Hematopoietic multipotent progenitor cell treated with erythropoietin and hydrocortisone succinate and interleukin-3 and kit ligand, for 4 days (in vitro differentiated cells): ENCODE results near the gene CCRL2.
"Not testable (repeated sequence)": the region's sequence is repeated elsewhere in the genome, so short reads cannot be mapped to it uniquely, and the experiment has no call there.

Source experiments
- DNase-seq: peaks from one replicate; pipeline ENCODE4 v3.0.0-alpha.2; 2015

CCRL2 gene

GRCh38 chr3:46380471-46381221 is 26.4 kb upstream of the CCRL2 start:
- DNase-seq = no peak

- no peak for DNase-seq
These were observed 25.4 kb upstream of the CCRL2 start for GRCh38 chr3:46381625-46382024.

DNA sequence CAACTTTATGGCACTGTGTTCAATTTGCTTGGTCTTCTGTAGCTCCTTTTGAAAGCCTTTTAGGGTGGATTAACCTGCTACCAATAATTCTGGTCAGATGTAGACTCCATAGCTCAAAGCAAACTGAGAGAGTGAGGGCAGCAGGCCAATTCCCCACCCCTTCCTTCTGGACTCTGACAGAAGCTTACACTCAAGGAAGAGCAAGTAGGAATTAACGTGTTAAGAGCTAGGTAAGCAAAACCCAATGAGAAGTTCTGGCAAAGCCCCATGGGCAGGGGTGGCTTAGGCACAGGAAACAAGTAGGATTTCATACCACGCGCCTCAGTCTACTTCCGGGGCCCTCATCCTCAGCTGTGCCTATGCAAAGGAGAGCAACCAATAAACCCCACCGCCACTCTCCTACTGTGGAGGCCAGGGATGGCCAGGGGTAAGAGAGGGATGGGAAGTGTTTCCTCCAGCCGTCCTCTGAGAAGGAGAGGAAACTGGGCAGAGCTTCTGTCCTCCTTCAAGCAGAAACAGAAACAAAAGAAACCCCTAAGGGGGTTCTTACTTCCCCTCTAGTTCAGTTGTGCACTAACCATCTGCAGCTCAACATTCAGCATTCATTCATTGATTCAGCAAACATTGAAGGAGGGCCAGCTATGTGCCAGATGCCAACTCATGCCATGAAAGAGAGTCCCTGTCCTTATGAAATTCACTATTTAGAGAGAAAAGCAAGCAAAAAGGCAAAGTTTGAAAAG is 23.7 kb upstream of the CCRL2 start:
- no peak for DNase-seq

DNA sequence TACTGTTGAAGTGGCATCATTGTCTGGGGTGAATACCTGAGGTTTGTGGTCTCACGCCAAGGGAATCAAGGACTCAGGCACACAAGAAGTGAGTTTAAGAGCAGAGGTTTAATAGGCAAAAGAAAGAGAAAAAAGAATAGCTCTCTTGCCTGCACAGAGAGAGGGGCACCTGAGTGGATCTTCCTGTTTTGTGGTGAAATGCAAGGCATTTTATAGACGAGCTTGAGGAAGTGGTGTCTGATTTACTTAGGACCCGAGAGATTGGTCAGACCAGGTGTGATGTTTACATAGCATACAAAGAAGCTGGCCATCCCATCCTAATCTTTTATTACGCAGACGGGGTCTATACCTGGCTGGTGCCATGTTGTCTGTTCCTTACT is 23.1 kb upstream of the CCRL2 start:
- DNase-seq = no peak

GRCh38 chr3:46386205-46386604 is 20.9 kb upstream of the CCRL2 start:
- DNase-seq = peak; percentile 72

DNA sequence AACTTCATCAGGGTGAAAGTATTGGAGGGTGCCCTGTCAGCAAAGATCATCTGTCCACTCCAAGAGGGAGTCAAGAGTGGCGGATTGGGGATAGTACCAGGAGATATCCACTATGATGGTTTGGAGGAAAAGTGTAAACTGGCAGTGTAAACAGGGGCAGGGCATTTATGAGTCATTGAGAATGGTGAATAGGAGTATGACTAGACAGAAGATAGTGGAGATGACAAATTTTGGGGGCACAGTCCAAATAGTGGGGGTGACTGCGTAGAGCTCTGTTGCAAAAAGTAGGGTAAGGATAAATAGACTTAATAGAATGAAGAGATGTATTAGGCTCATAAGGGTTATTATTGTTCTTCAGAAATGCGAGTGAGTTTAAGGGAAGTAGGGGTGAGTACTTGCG is 18.2 kb upstream of the CCRL2 start:
- DNase-seq = not testable (repeated sequence)

- DNase-seq = no peak
These were observed 17.8 kb upstream of the CCRL2 start for GRCh38 chr3:46389306-46389705.

DNA sequence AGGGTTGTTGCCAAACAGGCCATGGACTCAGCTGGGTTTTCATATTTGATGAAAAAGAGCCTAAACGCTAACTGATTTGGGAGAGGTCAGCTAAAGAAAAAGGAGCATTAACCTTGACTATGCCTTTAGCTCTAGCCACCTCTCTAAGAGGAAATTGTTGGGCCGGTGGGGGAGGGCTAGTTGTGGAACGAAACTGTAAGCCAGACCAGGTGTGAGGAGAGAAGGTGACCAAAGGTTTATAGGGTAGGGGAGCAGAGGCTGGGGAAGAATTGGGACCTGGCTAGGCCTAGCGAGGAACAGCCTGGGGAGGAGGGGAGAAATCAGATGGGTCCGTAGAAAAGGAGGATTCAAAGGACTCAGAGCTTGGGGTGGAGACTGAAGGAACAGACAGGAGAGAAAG is 15.5 kb upstream of the CCRL2 start:
- DNase-seq = not testable (repeated sequence)

GRCh38 chr3:46393011-46393410 is 14.0 kb upstream of the CCRL2 start:
- no peak for DNase-seq

DNA sequence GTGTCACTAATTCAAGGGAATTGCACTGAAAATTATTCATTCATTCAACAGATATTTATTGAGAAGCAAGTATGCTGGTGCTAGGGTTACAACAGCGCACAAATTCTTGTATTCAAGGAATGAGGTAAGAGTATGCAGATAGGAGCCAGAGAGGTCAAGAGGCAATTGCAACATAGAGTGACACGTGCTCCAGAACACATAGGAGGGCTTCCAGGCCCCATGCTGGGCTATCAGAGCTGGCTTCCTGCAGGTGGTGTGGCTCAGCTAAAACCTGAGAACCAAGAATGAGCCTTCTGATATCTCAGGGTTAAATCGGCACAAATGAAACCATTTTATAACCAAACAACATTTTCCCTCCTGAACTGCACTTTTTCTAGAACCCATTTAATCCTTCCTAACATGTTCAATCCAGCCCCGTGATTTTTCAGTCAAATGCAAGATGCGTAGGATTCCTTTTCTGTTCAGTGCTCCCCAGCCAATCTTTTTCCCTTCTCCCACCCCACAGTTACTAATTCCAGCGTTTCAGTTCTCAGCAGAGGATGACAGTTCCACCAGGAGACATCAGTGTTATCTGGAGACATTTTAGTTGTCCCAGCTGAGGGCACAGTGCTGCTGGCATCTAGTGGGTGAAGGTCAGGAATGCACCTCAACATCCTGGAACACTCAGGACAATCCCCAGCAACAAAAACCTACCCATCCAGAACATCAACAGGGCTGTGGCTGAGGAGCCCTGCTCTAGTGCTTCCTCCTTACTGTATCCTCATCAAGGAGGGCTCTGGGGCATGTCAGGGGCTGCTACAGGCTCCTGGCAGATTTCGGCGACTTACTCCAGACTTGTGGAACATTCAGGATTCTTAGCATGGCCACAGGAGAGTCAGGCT is 13.3 kb upstream of the CCRL2 start:
- DNase-seq = peak; percentile 63

GRCh38 chr3:46395210-46395661 is 11.8 kb upstream of the CCRL2 start:
- DNase-seq = peak; percentile 39

DNA sequence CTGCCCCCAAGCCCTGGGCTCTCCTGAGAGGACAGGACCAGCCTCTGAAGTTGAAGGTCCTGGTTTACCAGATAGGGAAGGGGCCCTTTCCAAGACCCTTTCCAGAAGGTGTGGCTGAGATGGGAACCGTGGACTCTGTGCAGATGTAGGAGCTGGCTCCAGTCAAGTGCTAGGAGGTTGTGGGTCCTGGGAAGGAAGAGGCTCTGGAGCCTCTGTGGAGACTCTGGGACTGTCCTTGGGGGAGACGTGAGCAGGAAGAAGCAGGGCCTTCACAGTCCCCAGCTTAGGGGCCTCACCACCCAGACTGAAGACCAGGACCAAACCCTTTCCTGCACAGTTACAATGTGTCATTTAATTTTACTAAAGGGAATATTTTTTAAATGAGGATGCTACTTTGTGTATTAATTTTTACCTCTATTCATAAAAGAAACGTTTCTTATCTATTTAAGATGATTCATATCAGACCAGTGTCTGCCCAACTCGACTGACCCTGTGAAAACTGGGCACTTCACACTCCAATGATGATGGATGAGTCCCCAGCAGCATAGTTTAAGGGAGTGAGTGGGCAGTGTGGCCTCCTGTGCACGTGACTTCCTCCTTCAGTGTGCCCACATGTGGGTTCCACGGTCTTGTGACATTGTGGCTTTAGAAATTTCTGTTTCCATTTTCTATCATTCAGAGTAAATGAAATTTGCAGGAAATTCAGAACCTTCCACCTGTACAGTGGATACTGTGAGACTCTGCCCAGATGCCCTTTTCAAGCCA is 11.1 kb upstream of the CCRL2 start:
- peak; percentile 72 for DNase-seq

GRCh38 chr3:46397111-46397510 is 9.9 kb upstream of the CCRL2 start:
- DNase-seq = no peak

DNA sequence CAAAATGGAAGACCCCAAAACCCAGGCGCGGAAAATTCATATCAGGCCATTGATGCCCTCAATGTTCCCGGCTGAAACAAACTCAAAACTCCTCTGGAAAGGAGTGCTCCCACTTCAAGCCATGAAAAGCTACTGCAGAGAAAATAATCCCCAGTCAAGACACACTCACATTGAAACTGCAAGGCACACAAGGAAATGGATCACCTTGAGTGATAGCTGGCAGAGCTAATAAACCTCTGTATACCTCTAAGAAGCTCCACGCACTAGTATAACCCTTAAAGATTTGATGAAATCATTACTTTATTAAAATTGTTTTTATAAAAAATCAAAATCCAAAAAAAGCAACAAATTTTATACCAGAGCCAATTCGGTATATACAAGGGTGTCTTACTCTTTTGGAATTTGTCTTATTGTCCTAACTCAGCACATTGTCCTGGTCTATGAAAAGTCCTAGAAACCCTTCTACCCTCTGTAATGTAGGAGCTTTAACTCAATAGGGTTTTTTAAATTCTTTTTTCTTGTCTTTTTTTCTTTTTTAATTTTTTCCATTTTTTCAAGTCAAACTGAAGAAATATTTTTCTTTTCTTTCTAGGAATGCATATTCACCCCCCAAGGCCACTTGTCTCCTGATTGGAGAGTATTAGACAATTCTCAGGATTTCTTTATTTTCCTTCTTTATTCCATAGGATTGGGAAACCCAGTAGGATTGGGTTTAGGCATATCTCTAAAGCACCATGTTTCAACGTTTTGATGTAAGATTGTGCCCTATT is 8.7 kb upstream of the CCRL2 start:
- no peak for DNase-seq

DNA sequence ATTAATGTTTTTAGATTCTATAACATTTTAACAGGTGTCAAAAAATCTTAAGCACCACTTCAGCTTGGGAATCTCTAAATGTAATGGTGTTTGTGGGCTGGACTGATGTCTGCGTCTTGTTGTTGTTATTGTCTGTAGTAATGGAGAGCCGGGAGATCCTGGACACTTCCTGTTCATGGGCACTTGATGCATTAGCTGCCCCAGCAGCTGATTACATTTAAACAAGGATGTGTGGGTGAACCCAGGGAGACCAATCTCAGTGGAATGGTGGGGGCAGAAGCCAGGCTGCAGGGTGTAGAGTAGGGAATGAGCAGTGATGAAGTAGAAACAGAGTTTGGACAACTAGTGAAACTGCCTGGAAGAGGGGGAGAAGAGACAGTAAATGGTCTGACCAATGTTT is 8.0 kb upstream of the CCRL2 start:
- no peak for DNase-seq

- DNase-seq = no peak
These were observed 7.5 kb upstream of the CCRL2 start for GRCh38 chr3:46399557-46399956.

DNA sequence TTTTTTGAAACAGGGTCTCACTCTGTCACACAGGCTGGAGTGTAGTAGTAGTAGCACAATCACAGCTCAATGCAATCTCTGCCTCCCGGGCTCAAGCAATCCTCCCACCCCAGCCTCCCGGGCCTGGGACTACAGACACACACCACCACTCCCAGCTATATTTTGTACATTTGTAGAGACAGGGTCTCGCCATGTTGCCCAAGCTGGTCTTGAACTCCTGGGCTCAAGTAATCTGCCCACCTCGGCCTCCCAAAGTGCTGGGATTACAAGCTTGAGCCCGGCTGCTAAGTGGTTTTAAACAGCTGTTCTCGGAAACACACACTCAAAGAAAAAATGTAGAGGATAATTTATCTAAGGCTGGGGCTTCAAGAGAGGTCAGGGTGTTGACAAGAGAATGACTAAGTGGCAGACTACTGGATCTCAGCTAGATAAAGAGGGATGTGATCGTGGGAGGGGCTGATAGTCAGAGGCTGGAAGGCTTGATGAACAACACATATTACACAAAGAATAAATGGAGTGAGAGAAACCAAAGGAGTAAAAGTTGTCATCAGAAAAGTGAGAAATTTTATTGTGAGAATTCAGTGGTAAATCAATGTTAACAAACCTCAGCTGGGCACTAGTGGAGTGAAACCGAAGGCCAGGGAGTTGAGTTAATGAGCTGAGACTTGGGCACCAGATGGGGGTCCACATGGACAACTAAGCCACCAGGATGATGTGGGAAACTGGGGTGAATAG is 6.9 kb upstream of the CCRL2 start:
- DNase-seq = peak; percentile 58

DNA sequence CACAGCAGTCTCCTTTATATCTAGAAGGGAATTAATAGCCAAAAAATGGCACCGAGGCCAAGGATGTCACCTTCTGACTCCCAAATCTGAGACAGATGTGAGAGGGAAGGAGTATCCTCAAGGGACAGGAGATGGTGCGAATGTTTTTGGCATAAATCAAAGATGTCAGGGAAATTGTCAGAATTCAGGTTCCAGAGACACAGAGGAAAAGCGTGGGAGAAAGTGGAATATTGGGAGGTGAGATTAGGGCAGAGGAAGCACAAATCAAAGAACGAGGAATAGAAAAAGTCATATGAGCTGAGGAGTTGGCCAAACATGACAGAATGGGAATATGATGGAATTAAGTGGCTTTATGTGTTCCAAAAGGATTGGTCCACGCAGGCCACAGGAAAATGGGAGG is 6.2 kb upstream of the CCRL2 start:
- DNase-seq = no peak

DNA sequence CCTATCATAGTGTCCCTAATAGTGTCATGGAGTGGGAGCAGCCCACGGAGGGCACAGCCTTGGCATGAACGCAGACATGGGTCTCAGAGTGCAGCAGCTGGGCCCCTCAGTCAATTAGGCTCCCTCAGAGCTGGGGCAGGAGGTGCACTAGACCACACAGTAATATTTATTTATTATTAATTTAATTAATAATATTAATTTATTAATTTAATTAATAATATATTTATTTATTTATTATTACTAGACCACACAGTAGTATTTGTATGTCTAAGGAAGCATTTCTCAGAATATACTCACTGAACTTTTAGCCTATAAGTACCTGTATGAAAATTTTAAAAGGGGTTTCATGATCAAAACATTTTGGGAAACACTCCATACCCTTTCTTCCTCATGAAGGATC is 5.5 kb upstream of the CCRL2 start:
- DNase-seq = no peak

- not testable (repeated sequence) for DNase-seq
These were observed 4.2 kb upstream of the CCRL2 start for GRCh38 chr3:46402902-46403301.
